ENCODE data around the gene NKTR.

NKTR gene

GRCh38 chr3:42662037-42662812 lies 61.7 kb downstream of the NKTR start:
- DNase-seq (ENCODE audit: low read depth in 2 of 2), result no peak

GRCh38 chr3:42662813-42663535 lies 62.5 kb downstream of the NKTR start:
- no peak for DNase-seq (ENCODE audit: low read depth in 2 of 2)

- no peak for DNase-seq (ENCODE audit: low read depth in 2 of 2)
These were observed 63.3 kb downstream of the NKTR start for GRCh38 chr3:42663581-42664437.

- DNase-seq (ENCODE audit: low read depth in 2 of 2), result no peak
These were observed 63.9 kb downstream of the NKTR start for GRCh38 chr3:42664438-42664803.

GRCh38 chr3:42665050-42665878 lies 64.8 kb downstream of the NKTR start:
- no peak for DNase-seq (ENCODE audit: low read depth in 2 of 2)

GRCh38 chr3:42666022-42666421 lies 65.5 kb downstream of the NKTR start:
- DNase-seq (ENCODE audit: low read depth in 2 of 2), result no peak

- no peak for DNase-seq (ENCODE audit: low read depth in 2 of 2)
These were observed 66.1 kb downstream of the NKTR start for GRCh38 chr3:42666577-42666998.

- no peak for DNase-seq (ENCODE audit: low read depth in 2 of 2)
These were observed 66.6 kb downstream of the NKTR start for GRCh38 chr3:42667096-42667522.

GRCh38 chr3:42667523-42668412 lies 67.3 kb downstream of the NKTR start:
- no peak for DNase-seq (ENCODE audit: low read depth in 2 of 2)

GRCh38 chr3:42668413-42668760 lies 67.9 kb downstream of the NKTR start:
- DNase-seq (ENCODE audit: low read depth in 2 of 2), result no peak

GRCh38 chr3:42668793-42669217 lies 68.3 kb downstream of the NKTR start:
- no peak for DNase-seq (ENCODE audit: low read depth in 2 of 2)

- no peak for DNase-seq (ENCODE audit: low read depth in 2 of 2)
These were observed 69.6 kb downstream of the NKTR start for GRCh38 chr3:42670051-42670576.

GRCh38 chr3:42670670-42671069 lies 70.2 kb downstream of the NKTR start:
- no peak for DNase-seq (ENCODE audit: low read depth in 2 of 2)

- DNase-seq (ENCODE audit: low read depth in 2 of 2), result no peak
These were observed 72.0 kb downstream of the NKTR start for GRCh38 chr3:42672515-42672914.

GRCh38 chr3:42673082-42673481 lies 72.6 kb downstream of the NKTR start:
- no peak for DNase-seq (ENCODE audit: low read depth in 2 of 2)

- DNase-seq (ENCODE audit: low read depth in 2 of 2), result no peak
These were observed 73.7 kb downstream of the NKTR start for GRCh38 chr3:42674146-42674545.

GRCh38 chr3:42675909-42676308 lies 75.4 kb downstream of the NKTR start:
- DNase-seq (ENCODE audit: low read depth in 2 of 2), result no peak

- DNase-seq (ENCODE audit: low read depth in 2 of 2), result no peak
These were observed 78.0 kb downstream of the NKTR start for GRCh38 chr3:42678447-42678846.

- DNase-seq (ENCODE audit: low read depth in 2 of 2), result no peak
These were observed 79.8 kb downstream of the NKTR start for GRCh38 chr3:42680271-42680670.

- DNase-seq (ENCODE audit: low read depth in 2 of 2), result no peak
These were observed 80.3 kb downstream of the NKTR start for GRCh38 chr3:42680806-42681205.
